ENCODE data around the gene LY6G6C.
A peak's percentile ranks its signal among the peaks of the same experiment; 100 is the strongest.

Gene LY6G6C

GRCh38 chr6:31749301-31750036 is 27.9 kb upstream of the LY6G6C start:
- no peak for DNase-seq (ENCODE audit: extremely low spot score)
- POLR2A ChIA-PET, result interaction anchor here (1.0 to 5.3 kb wide), 3 partner anchors 11 to 19 kb away, joined by 3 to 57 read pairs (median 3); partner anchors contain the start of genes CLIC1 and MSH5
- no peak for TF ChIP-seq NFRKB (IDR thresholded peaks at IDR 0.05)
- CTCF ChIA-PET, result no interaction called here

DNA sequence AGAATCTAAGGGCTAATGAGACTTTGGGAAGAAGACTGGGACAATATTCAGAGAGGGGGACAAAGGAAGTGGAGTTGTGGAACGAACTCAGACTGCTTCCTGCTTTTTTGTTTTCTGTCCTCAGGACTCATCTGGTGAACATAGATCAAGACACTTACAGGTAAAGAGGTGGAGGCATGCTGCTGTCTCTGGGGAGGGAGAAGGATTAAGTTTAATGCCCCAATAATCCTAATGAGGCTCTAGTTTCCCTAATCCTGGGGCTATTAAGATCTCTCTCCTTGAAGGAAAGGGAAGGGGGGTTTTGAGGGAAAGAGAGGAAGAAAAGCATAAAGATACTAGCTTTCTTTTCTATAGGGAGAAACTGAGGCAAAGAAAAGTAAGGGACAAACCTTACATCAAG is 22.9 kb upstream of the LY6G6C start:
- no peak for DNase-seq (ENCODE audit: extremely low spot score)
- ChIA-PET CTCF (no interaction called here), POLR2A (interaction anchor here (1.5 to 1.7 kb wide), 2 partner anchors 11 to 41 kb away, joined by 3 read pairs; partner anchors contain the start of gene ABHD16A)
- no peak for TF ChIP-seq FOXA1 (IDR thresholded peaks at IDR 0.05)
- no peak for TF ChIP-seq FOXM1 (IDR thresholded peaks at IDR 0.05; ENCODE audit: borderline replicate concordance)
- TF ChIP-seq PKNOX1 (IDR thresholded peaks at IDR 0.05), result no peak
- no peak for TF ChIP-seq TARDBP (IDR thresholded peaks at IDR 0.05)
- no peak for TF ChIP-seq HDGF (IDR thresholded peaks at IDR 0.05; ENCODE audit: borderline replicate concordance)
- no peak for TF ChIP-seq ZNF384 (IDR thresholded peaks at IDR 0.05)
- TF ChIP-seq L3MBTL2 (conservative IDR thresholded peaks at IDR 0.05), result no peak
- no peak for TF ChIP-seq ELF4 (IDR thresholded peaks at IDR 0.05)
- TF ChIP-seq SUZ12 (IDR thresholded peaks at IDR 0.05), result no peak
- no peak for TF ChIP-seq CTBP1 (IDR thresholded peaks at IDR 0.05; ENCODE audit: borderline replicate concordance)
- no peak for TF ChIP-seq BHLHE40 (IDR thresholded peaks at IDR 0.05; ENCODE audit: borderline replicate concordance)
- TF ChIP-seq FOXK2 (IDR thresholded peaks at IDR 0.05), result no peak
- TF ChIP-seq LEF1 (IDR thresholded peaks at IDR 0.05; ENCODE audit: borderline replicate concordance), result no peak
- no peak for TF ChIP-seq ARNT (IDR thresholded peaks at IDR 0.05)
- no peak for TF ChIP-seq NFRKB (IDR thresholded peaks at IDR 0.05)
- no peak for TF ChIP-seq SP1 (IDR thresholded peaks at IDR 0.05)

DNA sequence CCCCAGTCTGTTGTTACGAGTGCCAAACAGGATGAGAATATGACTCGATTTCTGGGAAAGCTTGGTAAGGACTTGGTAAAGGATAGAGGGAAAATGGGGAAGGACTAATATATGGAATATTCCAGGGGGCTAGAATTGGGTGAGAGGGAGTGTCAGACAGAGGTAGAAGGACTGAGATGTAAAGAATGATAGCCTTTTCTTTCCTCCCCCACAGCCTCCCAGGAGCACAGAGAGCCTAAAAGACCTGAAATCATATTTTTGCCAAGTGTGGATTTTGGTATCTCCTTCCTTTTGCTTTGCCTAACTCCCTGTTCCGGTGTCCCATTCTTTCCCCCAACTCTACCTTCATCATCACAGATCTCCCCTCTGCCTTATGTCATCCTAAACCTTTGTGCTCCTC is 21.3 kb upstream of the LY6G6C start:
- no peak for DNase-seq (ENCODE audit: extremely low spot score)
- TF ChIP-seq ARNT (IDR thresholded peaks at IDR 0.05) (no peak), LEF1 (IDR thresholded peaks at IDR 0.05; ENCODE audit: borderline replicate concordance) (no peak), L3MBTL2 (conservative IDR thresholded peaks at IDR 0.05) (no peak), HDGF (IDR thresholded peaks at IDR 0.05; ENCODE audit: borderline replicate concordance) (no peak), ELF4 (IDR thresholded peaks at IDR 0.05) (no peak), ZNF384 (IDR thresholded peaks at IDR 0.05) (no peak), BHLHE40 (IDR thresholded peaks at IDR 0.05; ENCODE audit: borderline replicate concordance) (no peak), SUZ12 (IDR thresholded peaks at IDR 0.05) (no peak), TARDBP (IDR thresholded peaks at IDR 0.05) (no peak), FOXA1 (IDR thresholded peaks at IDR 0.05) (no peak), FOXK2 (IDR thresholded peaks at IDR 0.05) (no peak), SP1 (IDR thresholded peaks at IDR 0.05) (no peak)
- CTCF ChIA-PET, result no interaction called here
- POLR2A ChIA-PET, result no interaction called here

GRCh38 chr6:31741815-31742214 is 20.3 kb upstream of the LY6G6C start:
- ChIA-PET CTCF (no interaction called here), POLR2A (interaction anchor here (1.5 to 1.6 kb wide), 2 partner anchors 9 to 74 kb away, joined by 5 to 6 read pairs; partner anchors contain the start of genes HSPA1A and HSPA1L)
- TF ChIP-seq HDGF (IDR thresholded peaks at IDR 0.05; ENCODE audit: borderline replicate concordance), result no peak
- no peak for TF ChIP-seq BHLHE40 (IDR thresholded peaks at IDR 0.05; ENCODE audit: borderline replicate concordance)
- no peak for TF ChIP-seq L3MBTL2 (conservative IDR thresholded peaks at IDR 0.05)
- TF ChIP-seq TARDBP (IDR thresholded peaks at IDR 0.05), result no peak
- no peak for TF ChIP-seq FOXM1 (IDR thresholded peaks at IDR 0.05; ENCODE audit: borderline replicate concordance)
- TF ChIP-seq SP1 (IDR thresholded peaks at IDR 0.05), result no peak
- TF ChIP-seq ZNF384 (IDR thresholded peaks at IDR 0.05), result no peak
- no peak for TF ChIP-seq CTBP1 (IDR thresholded peaks at IDR 0.05; ENCODE audit: borderline replicate concordance)
- no peak for TF ChIP-seq FOXA1 (IDR thresholded peaks at IDR 0.05)
- TF ChIP-seq FOXK2 (IDR thresholded peaks at IDR 0.05), result no peak
- TF ChIP-seq ELF4 (IDR thresholded peaks at IDR 0.05), result no peak
- no peak for TF ChIP-seq SUZ12 (IDR thresholded peaks at IDR 0.05)
- TF ChIP-seq LEF1 (IDR thresholded peaks at IDR 0.05; ENCODE audit: borderline replicate concordance), result no peak
- TF ChIP-seq PKNOX1 (IDR thresholded peaks at IDR 0.05), result no peak
- DNase-seq (ENCODE audit: extremely low spot score), result no peak

GRCh38 chr6:31740397-31741223 is 19.1 kb upstream of the LY6G6C start:
- POLR2A ChIA-PET, result interaction anchor here (0.7 to 6.3 kb wide), 22 partner anchors 8 to 200 kb away, joined by 3 to 57 read pairs (median 6); partner anchors contain the start of genes BAG6, DDAH2, HSPA1A and HSPA1B
- TF ChIP-seq FOXK2 (IDR thresholded peaks at IDR 0.05), result no peak
- TF ChIP-seq L3MBTL2 (conservative IDR thresholded peaks at IDR 0.05), result no peak
- TF ChIP-seq HDGF (IDR thresholded peaks at IDR 0.05; ENCODE audit: borderline replicate concordance), result no peak
- no peak for TF ChIP-seq TARDBP (IDR thresholded peaks at IDR 0.05)
- TF ChIP-seq ELF4 (IDR thresholded peaks at IDR 0.05), result no peak
- TF ChIP-seq ARNT (IDR thresholded peaks at IDR 0.05), result no peak
- no peak for TF ChIP-seq FOXA1 (IDR thresholded peaks at IDR 0.05)
- TF ChIP-seq LEF1 (IDR thresholded peaks at IDR 0.05; ENCODE audit: borderline replicate concordance), result no peak
- TF ChIP-seq SP1 (IDR thresholded peaks at IDR 0.05), result no peak
- TF ChIP-seq BHLHE40 (IDR thresholded peaks at IDR 0.05; ENCODE audit: borderline replicate concordance), result no peak
- no peak for TF ChIP-seq CTBP1 (IDR thresholded peaks at IDR 0.05; ENCODE audit: borderline replicate concordance)
- peak; percentile 49 for DNase-seq (ENCODE audit: extremely low spot score)
- CTCF ChIA-PET, result interaction anchor here (1.2 to 1.7 kb wide), 3 partner anchors 11 to 51 kb away, joined by 4 to 8 read pairs (median 4); partner anchors contain the start of gene DDAH2

All from HEK293T (cell line).